ENCODE measurements around the gene IL1RAPL1. TPM values are rescaled to one million over a fixed set of nuclear protein-coding genes. Genes with fewer than 3 reads are reported as not detected.

IL1RAPL1 gene
- total RNA-seq, 4 donors from 2014 or later, result 0.16 to 0.46 TPM; not detected in 2

- intact Hi-C loops (cut with DNase I; ENCODE audit: low total_unique reads) (no loop called here), in situ Hi-C loops (cut with MboI; ENCODE audit: low sequenced_read_pairs in 4 of 4) (no loop called here)
- no peaks in the 10 kb centered on the region for H3K4me1 ChIP-seq
- no peak overlapping the region for H3K4me3 ChIP-seq
- peaks cover 0 to 4% (median 0%) of the 10 kb centered on the region in 3 donors for H3K27me3 ChIP-seq
- H3K27ac ChIP-seq, result no peak overlapping the region
- H3K36me3 ChIP-seq, result no peaks in the 10 kb centered on the region
- TF ChIP-seq CTCF (IDR thresholded peaks at IDR 0.05 in 4 of 5, conservative IDR thresholded peaks at IDR 0.05 in 1 of 5), result no peak
- ATAC-seq, result no peak
- DNase-seq, result no peak
- no peaks in the 10 kb centered on the region for H3K9me3 ChIP-seq
These were observed 4.3 kb downstream of the IL1RAPL1 start for GRCh38 chrX:28591542-28591941.

- Histone ChIP-seq H3K27ac (no peak overlapping the region), H3K36me3 (no peaks in the 10 kb centered on the region), H3K27me3 (no peaks in the 10 kb centered on the region), H3K4me1 (no peaks in the 10 kb centered on the region), H3K4me3 (no peak overlapping the region), H3K9me3 (no peaks in the 10 kb centered on the region)
- TF ChIP-seq POLR2A (IDR thresholded peaks at IDR 0.05) (no peak), CTCF (IDR thresholded peaks at IDR 0.05 in 4 of 5, conservative IDR thresholded peaks at IDR 0.05 in 1 of 5) (no peak)
- ATAC-seq (no peak), DNase-seq (no peak)
- intact Hi-C loops (cut with DNase I; ENCODE audit: low total_unique reads) (no loop called here), in situ Hi-C loops (cut with MboI; ENCODE audit: low sequenced_read_pairs in 4 of 4) (no loop called here)
These were observed 8.1 kb downstream of the IL1RAPL1 start for GRCh38 chrX:28595346-28595745.

GRCh38 chrX:28599957-28600356 is 12.7 kb downstream of the IL1RAPL1 start:
- Histone ChIP-seq H3K4me3 (no peak overlapping the region), H3K4me1 (no peaks in the 10 kb centered on the region), H3K36me3 (no peaks in the 10 kb centered on the region), H3K9me3 (no peaks in the 10 kb centered on the region), H3K27ac (no peak overlapping the region), H3K27me3 (no peaks in the 10 kb centered on the region)
- ATAC-seq (no peak), DNase-seq (no peak)
- intact Hi-C loops (cut with DNase I; ENCODE audit: low total_unique reads), result no loop called here
- in situ Hi-C loops (cut with MboI; ENCODE audit: low sequenced_read_pairs in 4 of 4), result no loop called here
- TF ChIP-seq CTCF (IDR thresholded peaks at IDR 0.05 in 4 of 5, conservative IDR thresholded peaks at IDR 0.05 in 1 of 5), result no peak
- TF ChIP-seq POLR2A (IDR thresholded peaks at IDR 0.05), result no peak

- TF ChIP-seq CTCF (IDR thresholded peaks at IDR 0.05 in 4 of 5, conservative IDR thresholded peaks at IDR 0.05 in 1 of 5) (no peak), POLR2A (IDR thresholded peaks at IDR 0.05) (no peak)
- no peaks in the 10 kb centered on the region for H3K4me1 ChIP-seq
- ATAC-seq (no peak), DNase-seq (no peak)
- H3K27me3 ChIP-seq, result no peaks in the 10 kb centered on the region
- H3K27ac ChIP-seq, result no peak overlapping the region
- H3K36me3 ChIP-seq, result no peaks in the 10 kb centered on the region
- H3K9me3 ChIP-seq, result no peaks in the 10 kb centered on the region
- no peak overlapping the region for H3K4me3 ChIP-seq
- in situ Hi-C loops (cut with MboI; ENCODE audit: low sequenced_read_pairs in 4 of 4) (no loop called here), intact Hi-C loops (cut with DNase I; ENCODE audit: low total_unique reads) (no loop called here)
These were observed 21.8 kb downstream of the IL1RAPL1 start for GRCh38 chrX:28609003-28609402.

- H3K36me3 ChIP-seq, result no peaks in the 10 kb centered on the region
- DNase-seq, result no peak
- ATAC-seq, result no peak
- H3K27ac ChIP-seq, result no peak overlapping the region
- no peak overlapping the region for H3K4me3 ChIP-seq
- TF ChIP-seq POLR2A (IDR thresholded peaks at IDR 0.05) (no peak), CTCF (IDR thresholded peaks at IDR 0.05 in 4 of 5, conservative IDR thresholded peaks at IDR 0.05 in 1 of 5) (no peak)
- intact Hi-C loops (cut with DNase I; ENCODE audit: low total_unique reads), result no loop called here
- H3K27me3 ChIP-seq, result no peaks in the 10 kb centered on the region
- H3K9me3 ChIP-seq, result no peaks in the 10 kb centered on the region
- in situ Hi-C loops (cut with MboI; ENCODE audit: low sequenced_read_pairs in 4 of 4), result no loop called here
- no peaks in the 10 kb centered on the region for H3K4me1 ChIP-seq
These were observed 22.8 kb downstream of the IL1RAPL1 start for GRCh38 chrX:28609917-28610613.

Data from gastrocnemius medialis (tissue), 4 donors.